SU-DHL-6 (cell line): ENCODE measurements around the gene CDKAL1.

Experiments
- H2AFZ ChIP-seq: fragments of 200-600 bp; sonication (generic); 2 replicates; pipeline ENCODE4 v1.6.1; 2014; ENCODE audit warnings: low read depth, mild to moderate bottlenecking, moderate library complexity, mixed read lengths, antibody characterized with exemption, low read length; ENCODE audit not compliant: severe bottlenecking
- H3F3A ChIP-seq: fragments of 200-600 bp; shearing (Covaris generic); 2 replicates; pipeline ENCODE4 v1.6.0; 2016; ENCODE audit warnings: antibody characterized with exemption, mild to moderate bottlenecking; ENCODE audit not compliant: insufficient read depth
- H3K27ac ChIP-seq: fragments of 200-600 bp; sonication (generic); 2 replicates; pipeline ENCODE4 v1.5.1; 2016; ENCODE audit warnings: low read depth, mild to moderate bottlenecking, low read length, moderate library complexity, mixed read lengths
- H3K27me3 ChIP-seq: fragments of 200-600 bp; sonication (generic), shearing (Covaris generic); 2 replicates; pipeline ENCODE4 v1.6.0; 2014; ENCODE audit warnings: mild to moderate bottlenecking, low read length
- H3K36me3 ChIP-seq: fragments of 200-600 bp; sonication (generic); 2 replicates; pipeline ENCODE4 v1.6.1; 2014; ENCODE audit warnings: mild to moderate bottlenecking, low read length, mixed read lengths
- H3K4me2 ChIP-seq: fragments of 300-600, 200-600 bp; shearing (Covaris generic), sonication (generic); 2 replicates; pipeline ENCODE4 v1.6.0; 2014; ENCODE audit warnings: low read length, low read depth, mild to moderate bottlenecking; ENCODE audit not compliant: poor library complexity, severe bottlenecking
- H3K4me3 ChIP-seq: fragments of 200-600 bp; sonication (generic); 2 replicates; pipeline ENCODE4 v1.5.1; 2014; ENCODE audit warnings: antibody characterized with exemption, low read length, mild to moderate bottlenecking, mixed read lengths; ENCODE audit not compliant: insufficient read depth, poor library complexity, severe bottlenecking
- H3K79me2 ChIP-seq: fragments of 200-600 bp; sonication (generic); 2 replicates; pipeline ENCODE4 v1.6.1; 2014; ENCODE audit warnings: mild to moderate bottlenecking, low read length, moderate library complexity; ENCODE audit not compliant: insufficient read depth
- H3K9ac ChIP-seq: fragments of 200-600 bp; sonication (generic); 2 replicates; pipeline ENCODE4 v1.7.0; 2014; ENCODE audit warnings: mild to moderate bottlenecking, low read length
- H3K9me2 ChIP-seq: fragments of 200-600 bp; sonication (generic); replicated peaks from 2 replicates; pipeline ENCODE4 v1.6.1; 2014; ENCODE audit warnings: low read length; ENCODE audit not compliant: insufficient read depth
- H3K9me3 ChIP-seq: fragments of 200-600 bp; sonication (generic); 2 replicates; pipeline ENCODE4 v1.6.1; 2014; ENCODE audit warnings: low read length, mixed read lengths; ENCODE audit not compliant: insufficient read depth
- H4K20me1 ChIP-seq: fragments of 200-600 bp; sonication (generic); 2 replicates; pipeline ENCODE4 v1.6.1; 2014; ENCODE audit warnings: low read depth, mild to moderate bottlenecking, antibody characterized with exemption, low read length, moderate library complexity, mixed read lengths
- EZH2phosphoT487 ChIP-seq: fragments of 200-600 bp; sonication (generic), shearing (Covaris generic); conservative IDR thresholded peaks from 2 replicates; pipeline ENCODE4 v1.6.1; 2018; ENCODE audit warnings: mild to moderate bottlenecking, antibody characterized with exemption, low read length, moderate library complexity, mixed read lengths
- TF ChIP-seq, protein P1 (sequence below): fragments of 200-600 bp; sonication (generic); IDR thresholded peaks from one replicate; pipeline ENCODE4 v1.5.1; 2017; ENCODE audit warnings: antibody characterized with exemption, mild to moderate bottlenecking, low read length, moderate library complexity; ENCODE audit not compliant: insufficient read depth, poor library complexity, severe bottlenecking

Gene CDKAL1

DNA sequence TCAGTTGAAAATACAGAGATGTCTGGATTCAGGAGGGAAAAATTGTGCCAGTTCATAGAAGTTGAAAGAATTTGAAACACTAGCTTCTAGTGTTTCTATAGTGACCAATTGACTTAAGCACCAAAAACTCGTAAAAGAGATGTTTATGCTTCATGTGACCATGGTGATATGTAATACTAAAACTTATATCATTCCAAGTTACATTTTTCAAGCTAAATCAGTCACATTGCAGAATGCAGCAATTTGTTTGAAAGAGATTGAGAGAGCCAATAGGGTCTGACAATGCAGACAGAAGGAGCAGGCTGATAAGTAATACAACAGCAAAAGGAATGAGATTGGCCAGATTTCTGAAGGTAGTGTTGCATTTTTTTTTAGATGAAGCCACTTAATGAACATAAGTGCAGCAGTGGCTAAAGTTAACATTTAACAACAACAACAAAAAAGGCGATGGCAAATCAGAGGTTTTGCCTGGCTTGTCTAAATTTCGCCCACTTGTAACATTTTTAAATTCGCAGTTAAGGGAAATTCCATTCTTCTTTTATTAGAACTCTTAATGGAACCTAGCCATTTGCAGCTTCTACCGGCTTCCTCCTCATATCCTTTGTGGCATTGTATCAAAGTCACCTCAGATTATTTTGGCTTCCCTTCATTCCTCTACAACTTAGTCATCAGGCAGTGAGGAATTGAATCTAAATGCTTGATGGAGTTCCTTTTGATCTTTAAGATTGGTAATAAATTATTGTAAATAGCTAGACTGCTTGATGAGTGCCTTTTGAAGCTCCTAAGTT lies 575.3 kb downstream of the CDKAL1 start:
- H3K9me3 ChIP-seq: no peaks in the 10 kb centered on the region
- H3K9me2 ChIP-seq: no peaks in the 10 kb centered on the region
- peaks cover 7% of the 10 kb centered on the region; the same call in 1 of the 2 replicates for H3F3A ChIP-seq
- H3K9ac ChIP-seq: no peak overlapping the region
- H3K79me2 ChIP-seq: no peaks in the 10 kb centered on the region
- no peak overlapping the region for H2AFZ ChIP-seq
- TF ChIP-seq, protein P1, sequence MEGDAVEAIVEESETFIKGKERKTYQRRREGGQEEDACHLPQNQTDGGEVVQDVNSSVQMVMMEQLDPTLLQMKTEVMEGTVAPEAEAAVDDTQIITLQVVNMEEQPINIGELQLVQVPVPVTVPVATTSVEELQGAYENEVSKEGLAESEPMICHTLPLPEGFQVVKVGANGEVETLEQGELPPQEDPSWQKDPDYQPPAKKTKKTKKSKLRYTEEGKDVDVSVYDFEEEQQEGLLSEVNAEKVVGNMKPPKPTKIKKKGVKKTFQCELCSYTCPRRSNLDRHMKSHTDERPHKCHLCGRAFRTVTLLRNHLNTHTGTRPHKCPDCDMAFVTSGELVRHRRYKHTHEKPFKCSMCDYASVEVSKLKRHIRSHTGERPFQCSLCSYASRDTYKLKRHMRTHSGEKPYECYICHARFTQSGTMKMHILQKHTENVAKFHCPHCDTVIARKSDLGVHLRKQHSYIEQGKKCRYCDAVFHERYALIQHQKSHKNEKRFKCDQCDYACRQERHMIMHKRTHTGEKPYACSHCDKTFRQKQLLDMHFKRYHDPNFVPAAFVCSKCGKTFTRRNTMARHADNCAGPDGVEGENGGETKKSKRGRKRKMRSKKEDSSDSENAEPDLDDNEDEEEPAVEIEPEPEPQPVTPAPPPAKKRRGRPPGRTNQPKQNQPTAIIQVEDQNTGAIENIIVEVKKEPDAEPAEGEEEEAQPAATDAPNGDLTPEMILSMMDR: no peak
- no peak for TF ChIP-seq EZH2phosphoT487
- no peak overlapping the region for H3K4me3 ChIP-seq
- peak overlapping the region; percentile 30 for H3K4me2 ChIP-seq
- peak overlapping the region; percentile 77; the same call in 1 of the 2 replicates for H3K27ac ChIP-seq
- H3K27me3 ChIP-seq: no peaks in the 10 kb centered on the region
- H3K36me3 ChIP-seq: no peaks in the 10 kb centered on the region
- H4K20me1 ChIP-seq: no peaks in the 10 kb centered on the region

DNA sequence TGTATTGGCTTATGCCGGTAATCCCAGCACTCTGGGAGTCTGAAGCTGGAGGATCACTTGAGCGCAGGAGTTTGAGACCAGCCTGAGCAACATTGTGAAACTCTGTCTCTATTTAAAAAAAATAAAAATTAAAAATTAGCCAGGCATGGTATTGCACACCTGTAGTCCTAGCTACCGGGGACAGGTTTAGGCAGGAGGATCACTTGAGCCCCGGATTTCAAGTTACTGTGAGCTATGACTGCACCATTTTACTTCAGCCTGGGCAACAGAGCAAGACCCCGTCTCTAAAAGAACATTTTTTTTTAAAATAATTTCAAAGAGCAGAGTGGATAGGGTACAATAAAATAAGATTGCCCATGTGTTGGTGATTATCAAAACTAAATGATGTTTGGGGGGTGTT lies 576.4 kb downstream of the CDKAL1 start:
- Histone ChIP-seq H3K9ac (no peak overlapping the region), H3K4me3 (no peak overlapping the region), H3K9me3 (no peaks in the 10 kb centered on the region), H4K20me1 (no peaks in the 10 kb centered on the region), H3K4me2 (peak overlapping the region; percentile 73), H3K27ac (peak overlapping the region; percentile 77), H3K9me2 (no peaks in the 10 kb centered on the region), H3K79me2 (no peaks in the 10 kb centered on the region), H2AFZ (no peak overlapping the region), H3K36me3 (no peaks in the 10 kb centered on the region), H3K27me3 (no peaks in the 10 kb centered on the region), H3F3A (peaks cover 7% of the 10 kb centered on the region; the same call in 1 of the 2 replicates)
- TF ChIP-seq, protein P1: no peak
- no peak for TF ChIP-seq EZH2phosphoT487

DNA sequence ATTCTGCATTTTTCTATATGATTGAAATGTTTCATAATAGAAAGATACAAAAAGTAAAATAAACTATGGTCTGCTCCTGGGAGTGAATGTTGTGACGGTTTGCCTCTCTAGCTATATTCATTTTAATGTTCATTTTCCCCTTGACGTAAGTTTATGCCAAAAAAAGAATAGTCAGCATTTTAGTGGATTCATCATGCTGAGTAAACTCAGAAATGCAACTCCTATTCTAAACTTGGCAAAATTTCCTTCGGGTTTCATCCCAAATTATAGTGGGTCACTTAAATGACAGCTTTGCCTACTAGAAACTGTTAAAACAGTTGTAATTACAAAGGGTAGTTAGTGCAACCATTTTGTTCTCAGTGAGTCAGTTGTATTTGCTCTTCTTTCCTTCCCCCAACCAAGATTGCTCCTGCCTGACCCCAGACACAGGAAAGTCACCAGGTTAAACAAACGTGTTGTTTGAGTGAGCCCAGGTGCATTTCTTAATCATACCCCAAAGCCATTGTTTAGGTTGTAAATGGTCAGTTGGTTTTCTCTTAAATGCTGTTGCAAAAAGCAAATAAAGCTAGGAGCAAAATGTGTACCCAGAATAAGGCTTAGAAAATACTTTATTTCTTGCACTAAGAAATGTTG lies 577.0 kb downstream of the CDKAL1 start:
- peak overlapping the region; percentile 20 for H3K4me3 ChIP-seq
- peak overlapping the region; percentile 77 for H3K27ac ChIP-seq
- no peaks in the 10 kb centered on the region for H4K20me1 ChIP-seq
- no peaks in the 10 kb centered on the region for H3K36me3 ChIP-seq
- TF ChIP-seq EZH2phosphoT487: no peak
- TF ChIP-seq, protein P1: no peak
- peak overlapping the region; percentile 73 for H3K4me2 ChIP-seq
- no peaks in the 10 kb centered on the region for H3K9me2 ChIP-seq
- no peaks in the 10 kb centered on the region for H3K27me3 ChIP-seq
- peaks cover 7% of the 10 kb centered on the region; the same call in 1 of the 2 replicates for H3F3A ChIP-seq
- no peak overlapping the region for H2AFZ ChIP-seq
- no peaks in the 10 kb centered on the region for H3K79me2 ChIP-seq
- H3K9me3 ChIP-seq: no peaks in the 10 kb centered on the region
- H3K9ac ChIP-seq: 0 out of 2 replicates have a peak overlapping the region, but pooled peaks have one; percentile 7
